Astrocyte of the cerebellum (primary cell): Measurements from ENCODE around the gene NFKB1.

Source experiments
- DNase-seq: peaks from one replicate; pipeline ENCODE4 v3.0.0-alpha.2; 2011; ENCODE audit warnings: low read depth
- H3K4me3 ChIP-seq: 2 replicates; pipeline ENCODE4 v1.5.1; 2011; ENCODE audit warnings: mild to moderate bottlenecking, low read depth, low read length, moderate library complexity
- CTCF ChIP-seq: IDR thresholded peaks from 2 replicates; pipeline ENCODE4 v1.5.1; 2012; ENCODE audit warnings: low read length, low read depth, moderate library complexity, mild to moderate bottlenecking; ENCODE audit errors: missing control alignments
- in situ Hi-C: cut with HindIII; loops from 2 replicates; pipeline ENCODE4 v1.10.0; 2017; ENCODE audit warnings: low sequenced_read_pairs

The NFKB1 gene

GRCh38 chr4:102500696-102501446, at the start of gene NFKB1:
Gene NFKB1, plus strand, starts transcription at chr4:102501359. Its CDS starts 24,160 bp downstream, at chr4:102525519.
- H3K4me3 ChIP-seq, result peak within 1 kb of the TSS; percentile 64
- no peak for TF ChIP-seq CTCF
- in situ Hi-C loops, result no loop called here
- peak; percentile 49 for DNase-seq

- H3K4me3 ChIP-seq, result no peak overlapping the region
- in situ Hi-C loops, result no loop called here
- DNase-seq, result no peak
- TF ChIP-seq CTCF, result no peak
These were observed 48.3 kb upstream of the NFKB1 start for GRCh38 chr4:102452854-102453253.

- TF ChIP-seq CTCF, result no peak
- DNase-seq, result no peak
- no peak overlapping the region for H3K4me3 ChIP-seq
- in situ Hi-C loops, result no loop called here
These were observed 47.3 kb upstream of the NFKB1 start for GRCh38 chr4:102453827-102454226.

- in situ Hi-C loops, result no loop called here
- DNase-seq, result no peak
- H3K4me3 ChIP-seq, result no peak overlapping the region
- TF ChIP-seq CTCF, result no peak
These were observed 46.9 kb upstream of the NFKB1 start for GRCh38 chr4:102454268-102454667.

- in situ Hi-C loops, result no loop called here
- H3K4me3 ChIP-seq, result no peak overlapping the region
- DNase-seq, result no peak
- no peak for TF ChIP-seq CTCF
These were observed 46.0 kb upstream of the NFKB1 start for GRCh38 chr4:102454981-102455685.

- DNase-seq, result no peak
- in situ Hi-C loops, result no loop called here
- H3K4me3 ChIP-seq, result no peak overlapping the region
- TF ChIP-seq CTCF, result no peak
These were observed 45.4 kb upstream of the NFKB1 start for GRCh38 chr4:102455750-102456149.
